ENCODE results near the gene C10orf62. TPM values are rescaled to one million over a fixed set of nuclear protein-coding genes. Genes with fewer than 3 reads are reported as not detected.
A peak's percentile ranks its signal among the peaks of the same experiment; 100 is the strongest.

Gene C10orf62
- polyA plus RNA-seq, 2 donors: 0.10 TPM; not detected in 1

GRCh38 chr10:97584060-97584797 is 5.3 kb upstream of the C10orf62 start, which contains the start of gene HOGA1:
HOGA1 (plus strand) TSS chr10:97584389; CDS start chr10:97584704, 315 bp downstream.
- Histone ChIP-seq H3K9me3 (ENCODE audit: control insufficient read depth in 2 of 2, insufficient read depth in 1 of 2, low read depth in 1 of 2, low read length in 1 of 2) (no peaks in the 10 kb centered on the region), H3K4me3 (ENCODE audit: low read depth in 1 of 2, low read length in 2 of 2) (no peak within 1 kb of the TSS), H3K27me3 (ENCODE audit: control insufficient read depth in 1 of 2, insufficient read depth in 2 of 2, low read length in 2 of 2) (no peaks in the 10 kb centered on the region), H3K36me3 (ENCODE audit: control insufficient read depth in 2 of 2, insufficient read depth in 2 of 2, low read length in 1 of 2) (no peaks in the 10 kb centered on the region), H3K27ac (ENCODE audit: low read depth in 2 of 2, low read length in 1 of 2) (no peak within 1 kb of the TSS), H3K4me1 (ENCODE audit: control insufficient read depth in 2 of 2, insufficient read depth in 2 of 2, low read length in 1 of 2) (peaks cover 3 to 5% of the 10 kb centered on the region in 2 donors)
- 37 to 49% methylated on average over 5 of the region's 5 CpGs for WGBS, 2 donors

- Histone ChIP-seq H3K4me1 (ENCODE audit: control insufficient read depth in 2 of 2, insufficient read depth in 2 of 2, low read length in 1 of 2) (peaks cover 4 to 5% of the 10 kb centered on the region in 2 donors), H3K9me3 (ENCODE audit: control insufficient read depth in 2 of 2, insufficient read depth in 1 of 2, low read depth in 1 of 2, low read length in 1 of 2) (no peaks in the 10 kb centered on the region), H3K4me3 (ENCODE audit: low read depth in 1 of 2, low read length in 2 of 2) (no peak overlapping the region), H3K27me3 (ENCODE audit: control insufficient read depth in 1 of 2, insufficient read depth in 2 of 2, low read length in 2 of 2) (no peaks in the 10 kb centered on the region), H3K36me3 (ENCODE audit: control insufficient read depth in 2 of 2, insufficient read depth in 2 of 2, low read length in 1 of 2) (no peaks in the 10 kb centered on the region), H3K27ac (ENCODE audit: low read depth in 2 of 2, low read length in 1 of 2) (no peak overlapping the region)
- WGBS, 2 donors: 74 to 84% methylated on average over 5 of the region's 5 CpGs
Measured at GRCh38 chr10:97584798-97585438, 4.6 kb upstream of the C10orf62 start.

- Histone ChIP-seq H3K4me3 (ENCODE audit: low read depth in 1 of 2, low read length in 2 of 2) (no peak overlapping the region), H3K27me3 (ENCODE audit: control insufficient read depth in 1 of 2, insufficient read depth in 2 of 2, low read length in 2 of 2) (no peaks in the 10 kb centered on the region), H3K36me3 (ENCODE audit: control insufficient read depth in 2 of 2, insufficient read depth in 2 of 2, low read length in 1 of 2) (no peaks in the 10 kb centered on the region), H3K4me1 (ENCODE audit: control insufficient read depth in 2 of 2, insufficient read depth in 2 of 2, low read length in 1 of 2) (peaks cover 4 to 5% of the 10 kb centered on the region in 2 donors), H3K27ac (ENCODE audit: low read depth in 2 of 2, low read length in 1 of 2) (no peak overlapping the region), H3K9me3 (ENCODE audit: control insufficient read depth in 2 of 2, insufficient read depth in 1 of 2, low read depth in 1 of 2, low read length in 1 of 2) (no peaks in the 10 kb centered on the region)
- WGBS, 2 donors: 90 to 91% methylated on average over 5 of the region's 5 CpGs
Measured at GRCh38 chr10:97585439-97585811, 4.1 kb upstream of the C10orf62 start.

- no peaks in the 10 kb centered on the region for H3K9me3 ChIP-seq (ENCODE audit: control insufficient read depth in 2 of 2, insufficient read depth in 1 of 2, low read depth in 1 of 2, low read length in 1 of 2)
- H3K36me3 ChIP-seq (ENCODE audit: control insufficient read depth in 2 of 2, insufficient read depth in 2 of 2, low read length in 1 of 2): no peaks in the 10 kb centered on the region
- H3K4me1 ChIP-seq (ENCODE audit: control insufficient read depth in 2 of 2, insufficient read depth in 2 of 2, low read length in 1 of 2): peaks cover 4 to 5% of the 10 kb centered on the region in 2 donors
- H3K27ac ChIP-seq (ENCODE audit: low read depth in 2 of 2, low read length in 1 of 2): no peak overlapping the region
- WGBS, 2 donors: 89 to 97% methylated on average over 2 of the region's 2 CpGs
- H3K27me3 ChIP-seq (ENCODE audit: control insufficient read depth in 1 of 2, insufficient read depth in 2 of 2, low read length in 2 of 2): no peaks in the 10 kb centered on the region
- no peak overlapping the region for H3K4me3 ChIP-seq (ENCODE audit: low read depth in 1 of 2, low read length in 2 of 2)
Measured at GRCh38 chr10:97587183-97587582, 2.3 kb upstream of the C10orf62 start.

- Histone ChIP-seq H3K27me3 (ENCODE audit: control insufficient read depth in 1 of 2, insufficient read depth in 2 of 2, low read length in 2 of 2) (no peaks in the 10 kb centered on the region), H3K27ac (ENCODE audit: low read depth in 2 of 2, low read length in 1 of 2) (no peak overlapping the region), H3K36me3 (ENCODE audit: control insufficient read depth in 2 of 2, insufficient read depth in 2 of 2, low read length in 1 of 2) (no peaks in the 10 kb centered on the region), H3K9me3 (ENCODE audit: control insufficient read depth in 2 of 2, insufficient read depth in 1 of 2, low read depth in 1 of 2, low read length in 1 of 2) (no peaks in the 10 kb centered on the region), H3K4me1 (ENCODE audit: control insufficient read depth in 2 of 2, insufficient read depth in 2 of 2, low read length in 1 of 2) (peaks cover 0 to 2% of the 10 kb centered on the region in 2 donors), H3K4me3 (ENCODE audit: low read depth in 1 of 2, low read length in 2 of 2) (no peak overlapping the region)
- WGBS, 2 donors: 85 to 89% methylated on average over 15 of the region's 15 CpGs
Measured at GRCh38 chr10:97590082-97590747, 694 bp downstream of the C10orf62 start.

GRCh38 chr10:97590748-97591495 is 1.4 kb downstream of the C10orf62 start:
- Histone ChIP-seq H3K4me1 (ENCODE audit: control insufficient read depth in 2 of 2, insufficient read depth in 2 of 2, low read length in 1 of 2) (peaks cover 0 to 2% of the 10 kb centered on the region in 2 donors), H3K4me3 (ENCODE audit: low read depth in 1 of 2, low read length in 2 of 2) (no peak overlapping the region), H3K9me3 (ENCODE audit: control insufficient read depth in 2 of 2, insufficient read depth in 1 of 2, low read depth in 1 of 2, low read length in 1 of 2) (no peaks in the 10 kb centered on the region), H3K27ac (ENCODE audit: low read depth in 2 of 2, low read length in 1 of 2) (no peak overlapping the region), H3K36me3 (ENCODE audit: control insufficient read depth in 2 of 2, insufficient read depth in 2 of 2, low read length in 1 of 2) (no peaks in the 10 kb centered on the region), H3K27me3 (ENCODE audit: control insufficient read depth in 1 of 2, insufficient read depth in 2 of 2, low read length in 2 of 2) (no peaks in the 10 kb centered on the region)
- 72 to 73% methylated on average over 5 of the region's 5 CpGs for WGBS, 2 donors

GRCh38 chr10:97593421-97593820 is 3.9 kb downstream of the C10orf62 start:
- H3K9me3 ChIP-seq (ENCODE audit: control insufficient read depth in 2 of 2, insufficient read depth in 1 of 2, low read depth in 1 of 2, low read length in 1 of 2): no peaks in the 10 kb centered on the region
- H3K27me3 ChIP-seq (ENCODE audit: control insufficient read depth in 1 of 2, insufficient read depth in 2 of 2, low read length in 2 of 2): no peaks in the 10 kb centered on the region
- peaks cover 0 to 5% of the 10 kb centered on the region in 2 donors for H3K4me1 ChIP-seq (ENCODE audit: control insufficient read depth in 2 of 2, insufficient read depth in 2 of 2, low read length in 1 of 2)
- H3K4me3 ChIP-seq (ENCODE audit: low read depth in 1 of 2, low read length in 2 of 2): no peak overlapping the region
- H3K27ac ChIP-seq (ENCODE audit: low read depth in 2 of 2, low read length in 1 of 2): no peak overlapping the region
- no peaks in the 10 kb centered on the region for H3K36me3 ChIP-seq (ENCODE audit: control insufficient read depth in 2 of 2, insufficient read depth in 2 of 2, low read length in 1 of 2)
- WGBS, 2 donors: 70 to 74% methylated on average over 4 of the region's 4 CpGs

GRCh38 chr10:97596101-97597082 is 6.9 kb downstream of the C10orf62 start:
- no peaks in the 10 kb centered on the region for H3K36me3 ChIP-seq (ENCODE audit: control insufficient read depth in 2 of 2, insufficient read depth in 2 of 2, low read length in 1 of 2)
- no peaks in the 10 kb centered on the region for H3K9me3 ChIP-seq (ENCODE audit: control insufficient read depth in 2 of 2, insufficient read depth in 1 of 2, low read depth in 1 of 2, low read length in 1 of 2)
- WGBS, 2 donors: 42 to 52% methylated on average over 10 of the region's 10 CpGs
- H3K4me3 ChIP-seq (ENCODE audit: low read depth in 1 of 2, low read length in 2 of 2): no peak overlapping the region
- H3K4me1 ChIP-seq (ENCODE audit: control insufficient read depth in 2 of 2, insufficient read depth in 2 of 2, low read length in 1 of 2): peaks cover 2 to 3% of the 10 kb centered on the region in 2 donors
- no peaks in the 10 kb centered on the region for H3K27me3 ChIP-seq (ENCODE audit: control insufficient read depth in 1 of 2, insufficient read depth in 2 of 2, low read length in 2 of 2)
- peak overlapping the region; percentile 47 to 68 for H3K27ac ChIP-seq (ENCODE audit: low read depth in 2 of 2, low read length in 1 of 2)
